GM23338 (cell line): ENCODE results near the gene FMNL1. TPM values are rescaled to one million over a fixed set of nuclear protein-coding genes. Genes with fewer than 3 reads are reported as not detected.

Source experiments
- ATAC-seq: fragments of 200-7000 bp; cut with Tn5 transposase; 3 replicates; pipeline ENCODE4 v1.9.1; 2020
- DNase-seq: peaks from one replicate; pipeline ENCODE4 v3.0.0-alpha.2; 2015; ENCODE audit warnings: low spot score
- H2AFZ ChIP-seq: fragments of 200-600 bp; sonication (generic); 2 replicates; pipeline ENCODE4 v1.8.0; 2016; ENCODE audit warnings: antibody characterized with exemption, mild to moderate bottlenecking, moderate library complexity
- H3F3A ChIP-seq: fragments of 200-600 bp; sonication (generic); replicated peaks from 2 replicates; pipeline ENCODE4 v1.8.0; 2017; ENCODE audit warnings: antibody characterized with exemption, mixed run types, low read depth
- H3K27ac ChIP-seq: fragments of 200-600 bp; sonication (generic); 2 replicates; pipeline ENCODE4 v1.6.1; 2016; ENCODE audit warnings: low read depth
- H3K27me3 ChIP-seq: fragments of 200-600 bp; sonication (generic); 2 replicates; pipeline ENCODE4 v1.8.0; 2016; ENCODE audit warnings: mild to moderate bottlenecking, mixed run types, moderate library complexity; ENCODE audit not compliant: insufficient read depth
- H3K36me3 ChIP-seq: fragments of 200-600 bp; sonication (generic); 2 replicates; pipeline ENCODE4 v1.8.0; 2016; ENCODE audit warnings: mild to moderate bottlenecking; ENCODE audit not compliant: insufficient read depth
- H3K4me1 ChIP-seq: fragments of 200-600 bp; sonication (generic); 2 replicates; pipeline ENCODE4 v1.8.0; 2016; ENCODE audit warnings: mild to moderate bottlenecking, moderate library complexity; ENCODE audit not compliant: insufficient read depth
- H3K4me2 ChIP-seq: fragments of 200-600 bp; sonication (generic); 2 replicates; pipeline ENCODE4 v1.7.1; 2017; ENCODE audit warnings: mixed run types
- H3K4me3 ChIP-seq: fragments of 200-600 bp; sonication (generic); 2 replicates; pipeline ENCODE4 v1.6.1; 2016; ENCODE audit warnings: mixed run types
- H3K79me2 ChIP-seq: fragments of 200-600 bp; sonication (generic); replicated peaks from 2 replicates; pipeline ENCODE4 v1.8.0; 2017; ENCODE audit warnings: mild to moderate bottlenecking; ENCODE audit not compliant: insufficient read depth
- H3K9me2 ChIP-seq: fragments of 200-600 bp; sonication (generic); 2 replicates; pipeline ENCODE4 v1.8.0; 2017; ENCODE audit not compliant: insufficient read depth
- H4K20me1 ChIP-seq: fragments of 200-600 bp; sonication (generic); replicated peaks from 2 replicates; pipeline ENCODE4 v1.8.0; 2017; ENCODE audit warnings: mild to moderate bottlenecking; ENCODE audit not compliant: insufficient read depth
- H3K27ac Mint-ChIP-seq: 2 replicates; pipeline ENCODE4 v1.8.0; 2020; ENCODE audit warnings: inconsistent platforms, mild to moderate bottlenecking, moderate library complexity, mixed read lengths
- H3K27me3 Mint-ChIP-seq: 3 replicates; pipeline ENCODE4 v1.8.0; 2022; ENCODE audit warnings: low read depth, mild to moderate bottlenecking, moderate library complexity, mixed read lengths, inconsistent platforms; ENCODE audit not compliant: insufficient read depth, poor library complexity
- H3K36me3 Mint-ChIP-seq: 3 replicates; pipeline ENCODE4 v1.8.0; 2021; ENCODE audit warnings: low read depth, mild to moderate bottlenecking, inconsistent platforms, moderate library complexity, mixed read lengths
- H3K4me1 Mint-ChIP-seq: 3 replicates; pipeline ENCODE4 v1.8.0; 2020; ENCODE audit warnings: mild to moderate bottlenecking, inconsistent platforms, mixed read lengths
- H3K4me3 Mint-ChIP-seq: 3 replicates; pipeline ENCODE4 v1.8.0; 2021; ENCODE audit warnings: moderate library complexity, mild to moderate bottlenecking, inconsistent platforms, mixed read lengths
- H3K9me3 Mint-ChIP-seq: 3 replicates; pipeline ENCODE4 v1.8.0; 2020; ENCODE audit warnings: moderate library complexity, mild to moderate bottlenecking, inconsistent platforms, mixed read lengths
- STAT1 ChIP-seq: IDR thresholded peaks from one replicate; pipeline ENCODE4 v1.6.1; 2016; ENCODE audit warnings: antibody characterized with exemption; ENCODE audit not compliant: unreplicated experiment
- ZNF331 ChIP-seq: fragments of 250-450 bp; sonication (Bioruptor Pico); IDR thresholded peaks from 2 replicates; pipeline ENCODE4 v1.5.0; 2020; ENCODE audit warnings: low read depth, mild to moderate bottlenecking, moderate library complexity
- ZNF462 ChIP-seq: fragments of 250-450 bp; sonication (Bioruptor Pico); IDR thresholded peaks from 2 replicates; pipeline ENCODE4 v1.5.0; 2020; ENCODE audit warnings: mild to moderate bottlenecking, moderate library complexity
- polyA plus RNA-seq: library from polyadenylated mRNA; unstranded; fragments of >200 nt; fragmentation: Nextera tagmentation; extraction: Ambion mirVana; gene quantifications from 2 replicates; pipeline ENCODE4 v1.2.1, GENCODE V29; 2016
- total RNA-seq: library from RNA; depleted of rRNA; stranded (reverse); fragments of >200 nt; shearing (Covaris generic); gene quantifications from 2 replicates; pipeline ENCODE4 v1.2.3, GENCODE V29; 2014
- TF ChIP-seq, protein P1 (sequence below), 2 experiments: fragments of 200-600 bp in 1 of 2; sonication (generic) in 1 of 2; conservative IDR thresholded peaks; 2 replicates each; pipeline versions ENCODE4 v1.5.1 to v1.6.1; 2016 to 2017; ENCODE audit warnings: antibody characterized with exemption in 2 of 2, low read depth in 2 of 2, mild to moderate bottlenecking in 2 of 2, moderate library complexity in 1 of 2
- TF ChIP-seq, protein P2 (sequence below): IDR thresholded peaks from 2 replicates; pipeline ENCODE4 v1.6.1; 2016; ENCODE audit warnings: antibody characterized with exemption

The FMNL1 gene
- total and polyA plus RNA-seq, 2 experiments from 2014 or later = 6.6 to 9.3 TPM

- TF ChIP-seq, protein P1, sequence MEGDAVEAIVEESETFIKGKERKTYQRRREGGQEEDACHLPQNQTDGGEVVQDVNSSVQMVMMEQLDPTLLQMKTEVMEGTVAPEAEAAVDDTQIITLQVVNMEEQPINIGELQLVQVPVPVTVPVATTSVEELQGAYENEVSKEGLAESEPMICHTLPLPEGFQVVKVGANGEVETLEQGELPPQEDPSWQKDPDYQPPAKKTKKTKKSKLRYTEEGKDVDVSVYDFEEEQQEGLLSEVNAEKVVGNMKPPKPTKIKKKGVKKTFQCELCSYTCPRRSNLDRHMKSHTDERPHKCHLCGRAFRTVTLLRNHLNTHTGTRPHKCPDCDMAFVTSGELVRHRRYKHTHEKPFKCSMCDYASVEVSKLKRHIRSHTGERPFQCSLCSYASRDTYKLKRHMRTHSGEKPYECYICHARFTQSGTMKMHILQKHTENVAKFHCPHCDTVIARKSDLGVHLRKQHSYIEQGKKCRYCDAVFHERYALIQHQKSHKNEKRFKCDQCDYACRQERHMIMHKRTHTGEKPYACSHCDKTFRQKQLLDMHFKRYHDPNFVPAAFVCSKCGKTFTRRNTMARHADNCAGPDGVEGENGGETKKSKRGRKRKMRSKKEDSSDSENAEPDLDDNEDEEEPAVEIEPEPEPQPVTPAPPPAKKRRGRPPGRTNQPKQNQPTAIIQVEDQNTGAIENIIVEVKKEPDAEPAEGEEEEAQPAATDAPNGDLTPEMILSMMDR (conservative IDR thresholded peaks at IDR 0.05; ENCODE audit: low read depth in 2 of 2) = no peak
- TF ChIP-seq ZNF331 (CRISPR knock-in tag) (no peak), ZNF462 (CRISPR knock-in tag) (no peak), STAT1 (no peak)
- TF ChIP-seq, protein P2, sequence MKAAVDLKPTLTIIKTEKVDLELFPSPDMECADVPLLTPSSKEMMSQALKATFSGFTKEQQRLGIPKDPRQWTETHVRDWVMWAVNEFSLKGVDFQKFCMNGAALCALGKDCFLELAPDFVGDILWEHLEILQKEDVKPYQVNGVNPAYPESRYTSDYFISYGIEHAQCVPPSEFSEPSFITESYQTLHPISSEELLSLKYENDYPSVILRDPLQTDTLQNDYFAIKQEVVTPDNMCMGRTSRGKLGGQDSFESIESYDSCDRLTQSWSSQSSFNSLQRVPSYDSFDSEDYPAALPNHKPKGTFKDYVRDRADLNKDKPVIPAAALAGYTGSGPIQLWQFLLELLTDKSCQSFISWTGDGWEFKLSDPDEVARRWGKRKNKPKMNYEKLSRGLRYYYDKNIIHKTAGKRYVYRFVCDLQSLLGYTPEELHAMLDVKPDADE = no peak
Observed at GRCh38 chr17:45271603-45272002, 49.9 kb downstream of the FMNL1 start (continued).

DNA sequence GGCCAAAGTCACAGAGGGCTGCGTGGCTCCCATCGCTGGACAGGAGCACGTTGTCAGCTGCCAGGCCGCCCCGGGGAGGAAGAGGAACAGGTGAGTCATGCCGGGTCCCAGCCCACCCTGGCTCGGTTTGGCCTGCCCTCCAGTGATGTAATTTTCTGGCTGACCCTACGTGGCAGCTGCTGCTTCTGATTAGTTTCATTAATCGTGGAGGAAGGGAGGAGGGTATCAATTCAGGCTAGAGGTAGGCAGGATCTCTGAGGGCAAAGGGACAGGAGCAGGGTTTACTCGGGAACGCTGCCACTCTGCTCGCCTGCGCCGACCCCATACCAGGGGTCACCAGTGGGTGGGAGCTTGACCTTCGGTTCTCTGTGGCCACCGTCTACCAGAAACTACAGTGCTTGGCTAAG lies 51.9 kb downstream of the FMNL1 start:
- Histone ChIP-seq H3K9me2 (no peaks in the 10 kb centered on the region), H4K20me1 (no peaks in the 10 kb centered on the region; the same call in 1 of the 2 replicates), H2AFZ (no peak overlapping the region), H3K27ac (no peak overlapping the region), H3K4me2 (no peak overlapping the region), H3K79me2 (no peaks in the 10 kb centered on the region), H3K36me3 (no peaks in the 10 kb centered on the region), H3K4me3 (no peak overlapping the region), H3K27me3 (no peaks in the 10 kb centered on the region), H3K4me1 (no peaks in the 10 kb centered on the region), H3F3A (peaks cover 7% of the 10 kb centered on the region; the same call in 1 of the 2 replicates)
- Mint-ChIP-seq H3K4me3 (no peak overlapping the region), H3K9me3 (no peaks in the 10 kb centered on the region), H3K4me1 (peaks cover 17% of the 10 kb centered on the region), H3K27ac (no peak overlapping the region), H3K36me3 (peaks cover 22% of the 10 kb centered on the region), H3K27me3 (no peaks in the 10 kb centered on the region)
- no peak for TF ChIP-seq ZNF462 (CRISPR knock-in tag)
- ATAC-seq = no peak
- no peak for DNase-seq
